Hepatocyte (in vitro differentiated cells): ENCODE data around the gene DOCK4.

Source experiments
- EZH2phosphoT487 ChIP-seq: fragments of 200-600 bp; sonication (generic); IDR thresholded peaks from one replicate; pipeline ENCODE4 v1.6.1; 2018; ENCODE audit warnings: antibody characterized with exemption, mild to moderate bottlenecking, low read depth, moderate library complexity; ENCODE audit not compliant: unreplicated experiment, severe bottlenecking
- TF ChIP-seq, protein P1 (sequence below): fragments of 200-600 bp; sonication (generic); IDR thresholded peaks from 2 replicates; pipeline ENCODE4 v1.5.1; 2016; ENCODE audit warnings: antibody characterized with exemption, mild to moderate bottlenecking; ENCODE audit not compliant: poor library complexity

DNA sequence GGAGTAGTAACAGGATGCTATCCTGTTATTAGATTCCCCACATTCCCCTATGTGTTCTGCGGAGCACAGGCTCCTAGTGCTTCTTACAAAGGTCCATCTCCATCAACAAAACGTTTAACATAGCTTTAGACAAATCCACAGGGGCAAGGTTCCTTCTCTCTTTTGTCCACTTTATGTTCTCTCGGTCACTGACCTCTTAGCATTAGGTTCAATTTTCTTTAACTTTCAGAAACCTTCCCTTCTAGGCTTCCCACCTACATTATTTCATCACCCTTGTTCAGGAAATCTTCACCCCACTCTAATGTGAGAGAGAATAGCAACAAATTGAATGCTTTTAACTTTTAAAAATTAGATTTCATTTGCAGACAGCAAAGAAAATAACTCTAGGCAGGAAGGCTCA is 84.9 kb downstream of the DOCK4 start:
- TF ChIP-seq, protein P1, sequence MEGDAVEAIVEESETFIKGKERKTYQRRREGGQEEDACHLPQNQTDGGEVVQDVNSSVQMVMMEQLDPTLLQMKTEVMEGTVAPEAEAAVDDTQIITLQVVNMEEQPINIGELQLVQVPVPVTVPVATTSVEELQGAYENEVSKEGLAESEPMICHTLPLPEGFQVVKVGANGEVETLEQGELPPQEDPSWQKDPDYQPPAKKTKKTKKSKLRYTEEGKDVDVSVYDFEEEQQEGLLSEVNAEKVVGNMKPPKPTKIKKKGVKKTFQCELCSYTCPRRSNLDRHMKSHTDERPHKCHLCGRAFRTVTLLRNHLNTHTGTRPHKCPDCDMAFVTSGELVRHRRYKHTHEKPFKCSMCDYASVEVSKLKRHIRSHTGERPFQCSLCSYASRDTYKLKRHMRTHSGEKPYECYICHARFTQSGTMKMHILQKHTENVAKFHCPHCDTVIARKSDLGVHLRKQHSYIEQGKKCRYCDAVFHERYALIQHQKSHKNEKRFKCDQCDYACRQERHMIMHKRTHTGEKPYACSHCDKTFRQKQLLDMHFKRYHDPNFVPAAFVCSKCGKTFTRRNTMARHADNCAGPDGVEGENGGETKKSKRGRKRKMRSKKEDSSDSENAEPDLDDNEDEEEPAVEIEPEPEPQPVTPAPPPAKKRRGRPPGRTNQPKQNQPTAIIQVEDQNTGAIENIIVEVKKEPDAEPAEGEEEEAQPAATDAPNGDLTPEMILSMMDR: no peak
- TF ChIP-seq EZH2phosphoT487: no peak
